OCI-LY7 (cell line): Measurements from ENCODE around the gene EPHA6. TPM values are rescaled to one million over a fixed set of nuclear protein-coding genes. Genes with fewer than 3 reads are reported as not detected.

ENCODE experiments used
- BruUV-seq: library from RNA; stranded (reverse); fragments of 400-500 nt; replicated peaks from 2 replicates; lab custom pipeline; 2021; lab: Mats Ljungman, UMichigan
- CTCF ChIA-PET: fragments of 300-600 bp; sonication (Branson Sonifier 250); formaldehyde crosslinking; loops from one replicate; lab custom pipeline; 2022; ENCODE audit warnings: antibody characterized with exemption; ENCODE audit not compliant: unreplicated experiment; lab: Charles Lee
- POLR2A ChIA-PET: fragments of 300-600 bp; sonication (Branson Sonifier 250); formaldehyde crosslinking; loops from one replicate; lab custom pipeline; 2022; ENCODE audit warnings: antibody characterized with exemption; lab: Charles Lee
- DNase-seq: peaks from one replicate; pipeline ENCODE4 v3.0.0-alpha.2; 2015; ENCODE audit warnings: low spot score
- H2AFZ ChIP-seq: fragments of 200-600 bp; sonication (generic), shearing (Covaris generic); 2 replicates; pipeline ENCODE4 v1.6.1; 2014; ENCODE audit warnings: mild to moderate bottlenecking, antibody characterized with exemption, low read length, moderate library complexity
- H3K27ac ChIP-seq: fragments of 200-600 bp; sonication (generic); 2 replicates; pipeline ENCODE4 v1.5.1; 2014; ENCODE audit warnings: mixed run types, low read depth, mild to moderate bottlenecking, moderate library complexity, low read length, inconsistent platforms; ENCODE audit not compliant: poor library complexity, severe bottlenecking
- H3K36me3 ChIP-seq: fragments of 200-600 bp; sonication (generic); 2 replicates; pipeline ENCODE4 v1.6.1; 2014; ENCODE audit warnings: mild to moderate bottlenecking, antibody characterized with exemption, low read length, moderate library complexity, mixed read lengths; ENCODE audit not compliant: insufficient read depth
- H3K4me1 ChIP-seq: fragments of 200-600 bp; sonication (generic); 2 replicates; pipeline ENCODE4 v1.5.1; 2014; ENCODE audit warnings: mild to moderate bottlenecking, low read length; ENCODE audit not compliant: insufficient read depth, poor library complexity, severe bottlenecking
- H3K4me2 ChIP-seq: fragments of 200-600 bp; sonication (generic); 2 replicates; pipeline ENCODE4 v1.6.1; 2014; ENCODE audit warnings: mild to moderate bottlenecking, low read length
- H3K4me3 ChIP-seq: fragments of 200-600 bp; sonication (generic); 2 replicates; pipeline ENCODE4 v1.5.1; 2014; ENCODE audit warnings: mild to moderate bottlenecking, low read depth, low read length; ENCODE audit not compliant: poor library complexity, severe bottlenecking
- H3K79me2 ChIP-seq: fragments of 200-600 bp; sonication (generic); 2 replicates; pipeline ENCODE4 v1.6.1; 2016; ENCODE audit warnings: low read depth, mild to moderate bottlenecking, low read length, moderate library complexity, mixed read lengths; ENCODE audit not compliant: insufficient read depth
- H3K9me2 ChIP-seq: fragments of 200-600 bp; sonication (generic); 2 replicates; pipeline ENCODE4 v1.6.1; 2016; ENCODE audit warnings: mild to moderate bottlenecking, low read length, mixed read lengths; ENCODE audit not compliant: insufficient read depth
- H3K9me3 ChIP-seq: fragments of 200-600 bp; sonication (generic); 2 replicates; pipeline ENCODE4 v1.6.1; 2014; ENCODE audit warnings: mild to moderate bottlenecking, mixed run types, low read length, mixed read lengths
- H4K20me1 ChIP-seq: fragments of 200-600 bp; sonication (generic); 2 replicates; pipeline ENCODE4 v1.6.1; 2014; ENCODE audit warnings: mild to moderate bottlenecking, antibody characterized with exemption, low read length, moderate library complexity, mixed read lengths; ENCODE audit not compliant: insufficient read depth
- CTCF ChIP-seq: fragments of 200-600 bp; sonication (generic); conservative IDR thresholded peaks from 2 replicates; pipeline ENCODE4 v1.5.1; 2014; ENCODE audit warnings: mild to moderate bottlenecking, antibody characterized with exemption, low read length, moderate library complexity, mixed read lengths
- EZH2phosphoT487 ChIP-seq: fragments of 200-600 bp; sonication (generic); IDR thresholded peaks from 2 replicates; pipeline ENCODE4 v1.6.1; 2018; ENCODE audit warnings: low read depth, borderline replicate concordance, mild to moderate bottlenecking, mixed run types, antibody characterized with exemption, low read length, moderate library complexity, mixed read lengths
- intact Hi-C: fragments of 100-400 bp; cut with micrococcal nuclease; formaldehyde crosslinking; loops from one replicate; pipeline ENCODE4 v1.10.0; 2022; ENCODE audit not compliant: unreplicated experiment
- total RNA-seq, 2 experiments: library from RNA; depleted of rRNA in 1 of 2; stranded (reverse); fragments of >200 nt in 1 of 2; shearing (Covaris generic) in 1 of 2; gene quantifications; 2 replicates each; pipeline ENCODE4 v1.2.3, GENCODE V29; 2014 to 2022

The EPHA6 gene
- total RNA-seq, 2 experiments from 2014 or later: not detected

DNA sequence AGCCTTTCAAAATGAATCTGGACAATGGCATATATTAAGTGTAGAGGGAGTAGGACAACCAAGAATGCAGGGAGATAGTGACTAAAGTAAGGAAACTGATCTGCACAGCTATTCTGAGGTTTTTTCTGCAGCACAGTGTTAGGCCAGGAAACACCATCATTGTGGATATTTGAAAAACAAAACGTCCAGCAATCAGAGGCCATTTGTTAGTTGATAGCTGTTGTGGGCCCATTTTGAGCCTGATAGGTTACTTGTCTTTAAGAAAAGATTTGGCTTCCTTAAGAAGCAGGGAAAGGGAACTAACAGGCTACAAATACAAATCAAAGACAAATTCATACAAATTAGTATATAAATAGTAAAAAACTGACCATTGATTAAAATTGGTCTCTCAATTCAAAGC, 574.4 kb downstream of the EPHA6 start:
- H3K79me2 ChIP-seq: no peaks in the 10 kb centered on the region
- H2AFZ ChIP-seq: no peak overlapping the region
- ChIA-PET POLR2A (no interaction called here), CTCF (no interaction called here)
- no peak for TF ChIP-seq CTCF
- TF ChIP-seq EZH2phosphoT487: no peak
- H4K20me1 ChIP-seq: no peaks in the 10 kb centered on the region
- intact Hi-C loops: no loop called here
- H3K4me1 ChIP-seq: no peaks in the 10 kb centered on the region
- H3K36me3 ChIP-seq: no peaks in the 10 kb centered on the region
- H3K4me3 ChIP-seq: no peak overlapping the region
- no peaks in the 10 kb centered on the region for H3K9me3 ChIP-seq
- no TSS peak for BruUV-seq
- H3K9me2 ChIP-seq: no peaks in the 10 kb centered on the region
- no peak for DNase-seq
- no peak overlapping the region for H3K4me2 ChIP-seq
- H3K27ac ChIP-seq: no peak overlapping the region

GRCh38 chr3:97389936-97390335, 575.5 kb downstream of the EPHA6 start:
- DNase-seq: no peak
- Histone ChIP-seq H3K27ac (no peak overlapping the region), H3K4me3 (no peak overlapping the region), H3K36me3 (no peaks in the 10 kb centered on the region), H3K4me2 (no peak overlapping the region), H3K9me2 (no peaks in the 10 kb centered on the region), H3K4me1 (no peaks in the 10 kb centered on the region), H3K79me2 (no peaks in the 10 kb centered on the region), H4K20me1 (no peaks in the 10 kb centered on the region), H2AFZ (no peak overlapping the region), H3K9me3 (no peaks in the 10 kb centered on the region)
- CTCF ChIA-PET: no interaction called here
- intact Hi-C loops: no loop called here
- no TSS peak for BruUV-seq
- POLR2A ChIA-PET: no interaction called here
- TF ChIP-seq CTCF: no peak
- TF ChIP-seq EZH2phosphoT487: no peak

DNA sequence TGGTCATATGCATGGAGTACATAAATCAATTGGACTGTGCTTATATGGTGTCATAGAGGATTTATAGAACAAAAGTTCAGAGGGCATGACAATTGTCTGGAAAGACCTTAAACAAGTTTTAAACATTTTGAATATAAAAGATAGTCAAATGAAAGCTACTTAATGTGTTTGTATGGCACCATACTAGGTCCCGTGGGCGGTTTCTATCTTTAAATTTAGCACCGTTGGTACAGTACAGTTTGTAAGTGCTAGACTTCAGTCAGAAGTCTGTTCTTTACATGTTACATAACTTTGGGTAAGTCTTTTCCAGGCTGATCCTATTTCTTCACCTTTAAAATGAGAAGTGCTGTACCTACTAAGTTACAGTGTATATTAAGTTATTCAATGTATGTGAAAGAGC, 576.8 kb downstream of the EPHA6 start:
- BruUV-seq: no TSS peak
- no peaks in the 10 kb centered on the region for H3K79me2 ChIP-seq
- no peaks in the 10 kb centered on the region for H3K9me3 ChIP-seq
- no peaks in the 10 kb centered on the region for H4K20me1 ChIP-seq
- H3K4me1 ChIP-seq: no peaks in the 10 kb centered on the region
- H2AFZ ChIP-seq: no peak overlapping the region
- no peaks in the 10 kb centered on the region for H3K9me2 ChIP-seq
- DNase-seq: no peak
- CTCF ChIA-PET: no interaction called here
- TF ChIP-seq CTCF: no peak
- no peak for TF ChIP-seq EZH2phosphoT487
- H3K36me3 ChIP-seq: no peaks in the 10 kb centered on the region
- no peak overlapping the region for H3K27ac ChIP-seq
- no peak overlapping the region for H3K4me2 ChIP-seq
- no peak overlapping the region for H3K4me3 ChIP-seq
- intact Hi-C loops: no loop called here
- POLR2A ChIA-PET: interaction anchor here (0.6 to 1.5 kb wide), 2 partner anchors 18 to 20 kb away, joined by 3 to 4 read pairs; no protein-coding TSS in a partner anchor
